Activated CD8-positive, alpha-beta T cell treated with anti-CD3 and anti-CD28 coated beads for 36 hours (primary cell): ENCODE data around the gene SF3B1. TPM values are rescaled to one million over a fixed set of nuclear protein-coding genes. Genes with fewer than 3 reads are reported as not detected.
"Not testable (repeated sequence)": the region's sequence is repeated elsewhere in the genome, so short reads cannot be mapped to it uniquely, and the experiment has no call there.

Source experiments
- ATAC-seq: fragments of 200-7000 bp; cut with Tn5 transposase; one replicate; pipeline ENCODE4 v1.10.0; 2021; ENCODE audit warnings: mild to moderate bottlenecking, moderate library complexity
- CTCF ChIA-PET: fragments of 350-600 bp; sonication (Branson Sonifier 250); formaldehyde crosslinking; loops from one replicate; lab custom pipeline; 2021; ENCODE audit warnings: antibody characterized with exemption; lab: Charles Lee
- POLR2A ChIA-PET: fragments of 350-600 bp; sonication (Branson Sonifier 250); formaldehyde crosslinking; loops from one replicate; lab custom pipeline; 2021; ENCODE audit warnings: antibody characterized with exemption; lab: Charles Lee
- DNase-seq: peaks from one replicate; pipeline ENCODE4 v3.0.0-alpha.2; 2020
- H3K27ac Mint-ChIP-seq: one replicate; pipeline ENCODE4 v1.8.0; 2021; ENCODE audit warnings: mild to moderate bottlenecking, mixed read lengths
- H3K27me3 Mint-ChIP-seq: one replicate; pipeline ENCODE4 v1.8.0; 2021; ENCODE audit warnings: mixed read lengths
- H3K36me3 Mint-ChIP-seq: one replicate; pipeline ENCODE4 v1.8.0; 2021; ENCODE audit warnings: low read depth, mixed read lengths
- H3K4me1 Mint-ChIP-seq: one replicate; pipeline ENCODE4 v1.8.0; 2021; ENCODE audit warnings: low read depth, mixed read lengths
- H3K4me3 Mint-ChIP-seq: one replicate; pipeline ENCODE4 v1.8.0; 2021; ENCODE audit warnings: mild to moderate bottlenecking, moderate library complexity, mixed read lengths
- H3K9me3 Mint-ChIP-seq: one replicate; pipeline ENCODE4 v1.8.0; 2021; ENCODE audit warnings: mixed read lengths
- CTCF ChIP-seq: fragments of 200-600 bp; IDR thresholded peaks from one replicate; pipeline ENCODE4 v1.8.0; 2022; ENCODE audit warnings: antibody characterized with exemption, mild to moderate bottlenecking
- intact Hi-C: fragments of 100-400 bp; cut with micrococcal nuclease; formaldehyde crosslinking; loops from one replicate; pipeline ENCODE4 v1.10.0; 2022
- total RNA-seq, 2 experiments: library from RNA; stranded (reverse); gene quantifications; one replicate each; pipeline ENCODE4 v1.2.3, GENCODE V29; 2021

The SF3B1 gene
- total RNA-seq, 2 experiments from 2014 or later: 235 to 253 TPM

- peak overlapping the region; percentile 25 for H3K27ac Mint-ChIP-seq
- no peaks in the 10 kb centered on the region for H3K4me1 Mint-ChIP-seq
- no peaks in the 10 kb centered on the region for H3K27me3 Mint-ChIP-seq
- DNase-seq (no peak), ATAC-seq (no peak)
- H3K9me3 Mint-ChIP-seq: no peaks in the 10 kb centered on the region
- ChIA-PET CTCF (interaction anchor here (0.7 kb wide), 1 partner anchor 316 kb away, joined by 3 read pairs; no protein-coding TSS in a partner anchor), POLR2A (interaction anchor here (0.5 kb wide), 1 partner anchor 400 kb away, joined by 4 read pairs; no protein-coding TSS in a partner anchor)
- intact Hi-C loops: no loop called here
- no peak for TF ChIP-seq CTCF
- no peak overlapping the region for H3K4me3 Mint-ChIP-seq
- H3K36me3 Mint-ChIP-seq: peaks cover 19% of the 10 kb centered on the region
Measured at GRCh38 chr2:197388866-197389587, 45.8 kb downstream of the SF3B1 start.

- Mint-ChIP-seq H3K4me3 (no peak overlapping the region), H3K36me3 (peaks cover 15% of the 10 kb centered on the region), H3K4me1 (no peaks in the 10 kb centered on the region), H3K27me3 (no peaks in the 10 kb centered on the region), H3K27ac (no peak overlapping the region), H3K9me3 (no peaks in the 10 kb centered on the region)
- TF ChIP-seq CTCF: no peak
- DNase-seq (no peak), ATAC-seq (no peak)
- ChIA-PET CTCF (interaction anchor here (1.2 to 1.7 kb wide), 2 partner anchors 9 to 21 kb away, joined by 4 read pairs; no protein-coding TSS in a partner anchor), POLR2A (interaction anchor here (0.6 to 1.0 kb wide), 3 partner anchors 14 to 511 kb away, joined by 3 to 4 read pairs (median 3); no protein-coding TSS in a partner anchor)
- intact Hi-C loops: no loop called here
Measured at GRCh38 chr2:197387179-197387578, 47.6 kb downstream of the SF3B1 start.

DNA sequence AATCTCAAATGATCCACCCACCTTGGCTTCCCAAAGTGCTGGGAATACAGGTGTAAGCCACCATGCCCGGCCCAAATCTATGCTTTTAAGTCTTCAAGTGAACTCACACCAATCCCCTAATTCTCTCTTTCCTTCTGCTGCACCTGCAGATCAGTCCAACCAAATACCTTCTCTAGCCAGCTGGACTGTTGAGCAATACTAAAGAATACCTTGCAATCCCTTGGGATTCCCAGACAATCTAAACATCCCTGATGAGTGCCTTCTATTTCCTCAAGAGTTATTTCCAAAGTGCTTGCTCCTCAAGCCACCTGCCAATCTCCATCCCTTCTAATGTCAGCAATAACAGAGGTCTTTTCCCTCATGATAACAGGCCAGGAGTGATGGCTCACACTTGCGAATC lies 48.6 kb downstream of the SF3B1 start:
- TF ChIP-seq CTCF: no peak
- intact Hi-C loops: no loop called here
- Mint-ChIP-seq H3K36me3 (peaks cover 5% of the 10 kb centered on the region), H3K9me3 (no peaks in the 10 kb centered on the region), H3K4me3 (no peak overlapping the region), H3K27me3 (no peaks in the 10 kb centered on the region), H3K27ac (no peak overlapping the region), H3K4me1 (no peaks in the 10 kb centered on the region)
- ChIA-PET CTCF (interaction anchor here (1.2 kb wide), 1 partner anchor 8 kb away, joined by 4 read pairs; no protein-coding TSS in a partner anchor), POLR2A (interaction anchor here (1.0 kb wide), 1 partner anchor 20 kb away, joined by 3 read pairs; no protein-coding TSS in a partner anchor)
- ATAC-seq (no peak), DNase-seq (no peak)

GRCh38 chr2:197383825-197384224 lies 51.0 kb downstream of the SF3B1 start:
- ATAC-seq: no peak
- Mint-ChIP-seq H3K9me3 (no peaks in the 10 kb centered on the region), H3K36me3 (no peaks in the 10 kb centered on the region), H3K27me3 (no peaks in the 10 kb centered on the region), H3K4me1 (peaks cover 3% of the 10 kb centered on the region), H3K4me3 (no peak overlapping the region), H3K27ac (no peak overlapping the region)
- POLR2A ChIA-PET: interaction anchor here (1.2 kb wide), 1 partner anchor 38 kb away, joined by 3 read pairs; no protein-coding TSS in a partner anchor
- intact Hi-C loops: no loop called here
- CTCF ChIA-PET: interaction anchor here (0.7 to 1.8 kb wide), 6 partner anchors 10 to 270 kb away, joined by 3 to 12 read pairs (median 4); no protein-coding TSS in a partner anchor
- DNase-seq: no peak
- no peak for TF ChIP-seq CTCF

- intact Hi-C loops: no loop called here
- H3K36me3 Mint-ChIP-seq: no peaks in the 10 kb centered on the region
- H3K27me3 Mint-ChIP-seq: no peaks in the 10 kb centered on the region
- DNase-seq: no peak
- no peak for TF ChIP-seq CTCF
- H3K27ac Mint-ChIP-seq: no peak overlapping the region
- POLR2A ChIA-PET: no interaction called here
- ATAC-seq: no peak
- H3K4me3 Mint-ChIP-seq: no peak overlapping the region
- CTCF ChIA-PET: interaction anchor here (1.1 kb wide), 1 partner anchor 54 kb away, joined by 3 read pairs; no protein-coding TSS in a partner anchor
- no peaks in the 10 kb centered on the region for H3K9me3 Mint-ChIP-seq
- H3K4me1 Mint-ChIP-seq: peaks cover 15% of the 10 kb centered on the region
Measured at GRCh38 chr2:197381641-197382040, 53.2 kb downstream of the SF3B1 start.

DNA sequence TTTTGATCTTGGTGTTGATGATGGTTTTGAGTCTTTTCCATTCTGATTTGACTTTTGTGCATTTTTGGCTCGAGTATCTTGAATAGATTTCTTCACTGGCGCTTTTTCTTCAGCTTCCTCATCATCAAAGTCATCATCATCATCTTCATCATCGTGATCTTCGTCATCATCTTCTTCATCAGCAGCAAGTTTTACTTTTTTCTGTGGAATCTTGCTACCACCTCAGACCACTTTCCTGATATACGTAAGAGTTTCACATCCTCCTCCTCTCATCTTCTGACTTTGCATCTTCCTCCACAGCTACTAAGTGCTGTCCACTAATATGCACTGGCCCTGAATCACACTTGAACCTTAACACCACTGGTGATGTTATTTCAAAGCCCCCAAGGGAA lies 54.9 kb downstream of the SF3B1 start:
- intact Hi-C loops: loop anchor here (2.0 to 5.0 kb wide), 4 partner anchors 68 to 368 kb away; partner anchors contain the start of gene ANKRD44
- POLR2A ChIA-PET, H3K36me3 Mint-ChIP-seq, H3K9me3 Mint-ChIP-seq, H3K27ac Mint-ChIP-seq, DNase-seq, H3K4me3 Mint-ChIP-seq, ATAC-seq, H3K27me3 Mint-ChIP-seq: not testable (repeated sequence)
- peaks cover 15% of the 10 kb centered on the region for H3K4me1 Mint-ChIP-seq
- CTCF ChIA-PET: interaction anchor here (2.8 to 6.9 kb wide), 2 partner anchors 189 to 266 kb away, joined by 16 to 49 read pairs; no protein-coding TSS in a partner anchor

DNA sequence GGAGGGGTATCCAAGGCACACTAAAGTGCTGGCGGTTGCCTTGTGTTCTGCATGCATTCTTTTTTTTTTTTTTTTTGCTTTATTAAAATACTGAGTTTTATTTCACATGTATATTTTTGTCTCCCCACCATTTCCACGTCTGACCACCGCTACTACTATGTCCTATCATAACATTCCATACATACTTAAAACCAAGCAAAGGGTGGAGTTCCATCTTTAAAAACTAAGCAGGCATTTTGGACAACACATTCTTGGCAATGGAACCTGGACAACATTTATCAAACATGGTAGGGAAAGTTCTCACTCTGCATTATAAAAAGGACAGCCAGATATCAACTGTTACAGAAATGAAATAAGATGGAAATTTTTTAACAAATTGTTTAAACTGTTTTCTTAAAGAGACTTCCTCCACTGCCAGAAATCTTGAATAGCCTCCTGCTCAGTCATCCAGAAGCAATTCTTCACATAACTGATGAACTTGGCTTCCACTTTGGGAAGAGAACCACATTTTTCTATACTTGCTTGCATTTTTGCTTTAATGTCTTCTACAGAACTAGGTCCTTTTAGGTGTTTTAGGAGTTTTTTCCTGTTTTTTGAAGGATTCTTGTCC lies 55.4 kb downstream of the SF3B1 start:
- ATAC-seq, H3K36me3 Mint-ChIP-seq, H3K27me3 Mint-ChIP-seq, H3K27ac Mint-ChIP-seq, H3K4me3 Mint-ChIP-seq, POLR2A ChIA-PET, DNase-seq, H3K9me3 Mint-ChIP-seq: not testable (repeated sequence)
- CTCF ChIA-PET: interaction anchor here (1.4 to 6.9 kb wide), 5 partner anchors 189 to 365 kb away, joined by 3 to 49 read pairs (median 8); no protein-coding TSS in a partner anchor
- intact Hi-C loops: loop anchor here (2.0 to 5.0 kb wide), 4 partner anchors 67 to 367 kb away; partner anchors contain the start of gene ANKRD44
- H3K4me1 Mint-ChIP-seq: peaks cover 20% of the 10 kb centered on the region
